Hematopoietic multipotent progenitor cell treated with erythropoietin and hydrocortisone succinate and interleukin-3 and kit ligand, for 15 days (in vitro differentiated cells): ENCODE results near the gene USP5.
"Not testable (repeated sequence)": the region's sequence is repeated elsewhere in the genome, so short reads cannot be mapped to it uniquely, and the experiment has no call there.

ENCODE experiments used
- DNase-seq: peaks from one replicate; pipeline ENCODE4 v3.0.0-alpha.2; 2015; ENCODE audit warnings: low spot score

Gene USP5

DNA sequence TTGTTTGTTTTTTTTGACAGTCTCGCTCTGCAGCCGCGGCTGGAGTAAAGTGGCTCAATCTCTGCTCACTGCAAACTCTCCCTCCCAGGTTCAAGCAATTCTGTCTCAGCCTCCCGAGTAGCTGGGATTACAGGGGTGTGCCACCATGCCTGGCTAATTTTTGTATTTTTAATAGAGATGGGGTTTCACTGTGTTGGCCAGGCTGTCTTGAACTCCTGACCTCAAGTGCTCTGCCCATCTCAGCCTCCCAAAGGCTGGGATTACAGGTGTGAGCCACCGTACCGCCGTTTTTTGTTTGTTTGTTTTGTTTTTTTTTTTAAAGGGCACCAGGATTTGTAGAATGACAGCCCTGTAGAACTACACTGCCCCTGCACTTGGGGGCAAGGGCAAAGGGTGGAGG lies 36.8 kb downstream of the USP5 start:
- DNase-seq = not testable (repeated sequence)

GRCh38 chr12:6889775-6890573 lies 38.0 kb downstream of the USP5 start:
- DNase-seq = not testable (repeated sequence)

GRCh38 chr12:6890789-6891645 lies 39.1 kb downstream of the USP5 start:
- DNase-seq = peak; percentile 99

- no peak for DNase-seq
Measured at GRCh38 chr12:6891646-6892001, 39.7 kb downstream of the USP5 start.

- not testable (repeated sequence) for DNase-seq
Measured at GRCh38 chr12:6892683-6893082, 40.7 kb downstream of the USP5 start.

DNA sequence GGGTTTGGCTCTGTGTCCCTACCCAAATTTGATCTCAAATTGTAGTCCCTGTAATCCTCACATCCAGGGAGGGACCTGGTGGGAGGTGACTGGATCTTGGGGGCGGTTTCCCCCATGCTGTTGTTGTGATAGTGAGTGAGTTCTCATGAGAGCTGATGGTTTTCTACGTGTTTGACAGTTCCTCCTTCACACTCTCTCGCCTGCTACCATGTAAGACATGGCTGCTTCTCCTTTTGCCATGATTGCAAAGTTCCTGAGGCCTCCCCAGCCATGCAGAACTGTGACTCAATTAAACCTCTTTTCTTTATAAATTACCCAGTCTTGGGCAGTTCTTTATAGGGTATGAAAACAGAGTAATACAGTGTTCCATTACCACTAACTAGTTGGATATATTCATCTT lies 42.4 kb downstream of the USP5 start:
- no peak for DNase-seq

DNA sequence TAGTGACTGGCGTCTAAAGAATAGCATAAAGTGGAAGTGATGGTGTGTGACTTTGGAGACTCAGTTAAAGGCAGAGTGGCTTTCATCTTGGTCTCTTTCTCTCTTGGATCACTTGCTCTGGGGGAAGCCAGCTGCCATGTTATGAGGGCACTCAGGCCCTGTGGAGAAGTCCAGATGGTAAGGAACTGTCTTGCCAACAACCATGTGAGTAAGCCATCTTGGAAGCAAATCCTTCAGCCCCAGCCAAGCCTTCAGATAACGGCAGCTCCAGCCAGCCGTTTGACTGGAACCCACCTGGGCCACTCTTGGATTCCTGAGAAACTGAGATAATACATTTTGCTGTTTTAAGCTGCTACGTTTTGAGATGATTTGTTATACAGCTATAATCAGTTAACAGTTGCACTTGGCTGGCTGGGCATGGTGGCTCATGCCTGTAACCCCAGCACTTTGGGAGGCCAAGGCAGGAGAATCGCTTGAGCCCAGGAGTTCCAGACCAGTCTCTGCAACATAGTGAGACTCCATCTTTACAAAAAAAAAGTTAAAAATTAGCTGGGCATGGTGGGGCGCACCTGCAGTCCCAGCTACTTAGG lies 45.0 kb downstream of the USP5 start:
- DNase-seq = no peak

- DNase-seq = no peak
Measured at GRCh38 chr12:6899427-6899826, 47.5 kb downstream of the USP5 start.

- peak; percentile 39 for DNase-seq
Measured at GRCh38 chr12:6899837-6900519, 48.0 kb downstream of the USP5 start.

GRCh38 chr12:6902448-6902847 lies 50.5 kb downstream of the USP5 start:
- no peak for DNase-seq

GRCh38 chr12:6903722-6904121 lies 51.8 kb downstream of the USP5 start:
- no peak for DNase-seq

- peak; percentile 97 for DNase-seq
Measured at GRCh38 chr12:6904280-6905276, 52.6 kb downstream of the USP5 start, which contains the start of gene LRRC23. Gene LRRC23, plus strand, starts transcription at chr12:6904822. Its CDS starts 812 bp downstream, at chr12:6905634.

- DNase-seq = no peak
Measured at GRCh38 chr12:6905414-6906040, 53.6 kb downstream of the USP5 start.

GRCh38 chr12:6908141-6908540 lies 56.2 kb downstream of the USP5 start:
- DNase-seq = not testable (repeated sequence)

DNA sequence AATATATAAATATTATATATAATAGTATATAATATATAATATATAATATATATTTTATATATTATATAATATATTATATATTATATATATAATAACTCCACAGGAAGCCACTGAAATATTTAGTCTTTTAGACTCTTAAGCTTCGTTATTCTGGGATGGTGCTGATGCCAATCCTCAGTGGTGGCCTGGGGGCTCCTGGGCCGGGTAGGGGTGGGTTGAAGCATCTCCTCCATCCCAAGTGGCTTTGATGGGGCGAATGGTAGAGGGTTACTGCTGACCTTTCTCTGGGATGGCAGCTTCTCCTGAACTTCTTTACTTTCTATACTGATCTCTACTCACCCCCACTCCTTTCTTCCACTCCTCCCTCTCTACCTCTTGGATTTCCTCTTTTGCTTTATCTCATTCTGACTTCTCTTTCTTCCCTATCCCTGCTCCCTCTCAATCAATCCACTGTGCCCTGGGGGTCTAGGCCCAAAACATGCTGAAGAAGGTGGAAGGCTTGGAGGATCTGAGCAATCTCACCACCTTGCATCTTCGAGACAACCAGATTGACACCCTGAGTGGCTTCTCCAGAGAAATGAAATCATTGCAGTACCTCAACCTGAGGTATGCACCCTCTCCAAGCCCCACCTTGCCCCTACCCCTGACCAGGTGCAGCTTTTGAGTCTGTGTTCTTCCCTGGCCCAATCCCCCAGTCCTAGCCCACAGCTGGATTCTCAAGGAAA lies 57.6 kb downstream of the USP5 start:
- no peak for DNase-seq

- DNase-seq = no peak
Measured at GRCh38 chr12:6912164-6912935, 60.4 kb downstream of the USP5 start.

- peak; percentile 62 for DNase-seq
Measured at GRCh38 chr12:6914246-6914946, 62.4 kb downstream of the USP5 start, which contains the start of gene ENO2. Gene ENO2, plus strand, starts transcription at chr12:6914580. Its CDS starts 1,253 bp downstream, at chr12:6915833.
